Central memory CD4-positive, alpha-beta T cell (primary cell): Measurements from ENCODE around the gene JMJD1C.
"Not testable (repeated sequence)": the region's sequence is repeated elsewhere in the genome, so short reads cannot be mapped to it uniquely, and the experiment has no call there.

Source experiments
- DNase-seq: peaks from one replicate; pipeline ENCODE4 v3.0.0; 2022

Gene JMJD1C

GRCh38 chr10:63255316-63255715, 210.5 kb downstream of the JMJD1C start:
- DNase-seq: no peak

- no peak for DNase-seq
These were observed 212.7 kb downstream of the JMJD1C start for GRCh38 chr10:63253040-63253439.

GRCh38 chr10:63252095-63252762, 213.5 kb downstream of the JMJD1C start:
- no peak for DNase-seq

- no peak for DNase-seq
These were observed 215.7 kb downstream of the JMJD1C start for GRCh38 chr10:63250032-63250431.

GRCh38 chr10:63247771-63248170, 218.0 kb downstream of the JMJD1C start:
- no peak for DNase-seq

GRCh38 chr10:63246356-63246755, 219.4 kb downstream of the JMJD1C start:
- no peak for DNase-seq

- peak; percentile 25 for DNase-seq
These were observed 223.9 kb downstream of the JMJD1C start for GRCh38 chr10:63241841-63242281.

GRCh38 chr10:63240807-63241206, 225.0 kb downstream of the JMJD1C start:
- DNase-seq: no peak

- DNase-seq: no peak
These were observed 227.3 kb downstream of the JMJD1C start for GRCh38 chr10:63238501-63238900.

GRCh38 chr10:63237396-63237795, 228.4 kb downstream of the JMJD1C start:
- DNase-seq: no peak

GRCh38 chr10:63236113-63236935, 229.5 kb downstream of the JMJD1C start:
- DNase-seq: peak; percentile 21

- DNase-seq: not testable (repeated sequence)
These were observed 230.6 kb downstream of the JMJD1C start for GRCh38 chr10:63235136-63235535.

GRCh38 chr10:63229161-63229560, 236.6 kb downstream of the JMJD1C start:
- DNase-seq: no peak

- no peak for DNase-seq
These were observed 237.5 kb downstream of the JMJD1C start for GRCh38 chr10:63228237-63228636.

GRCh38 chr10:63227207-63227895, 238.4 kb downstream of the JMJD1C start:
- peak; percentile 26 for DNase-seq

GRCh38 chr10:63224241-63224640, 241.5 kb downstream of the JMJD1C start:
- no peak for DNase-seq

GRCh38 chr10:63221950-63222349, 243.8 kb downstream of the JMJD1C start:
- DNase-seq: no peak

- no peak for DNase-seq
These were observed 246.0 kb downstream of the JMJD1C start for GRCh38 chr10:63219749-63220148.

- peak; percentile 61 for DNase-seq
These were observed 248.6 kb downstream of the JMJD1C start for GRCh38 chr10:63217120-63217605.

- DNase-seq: no peak
These were observed 251.2 kb downstream of the JMJD1C start for GRCh38 chr10:63214571-63214970.

GRCh38 chr10:63213489-63213888, 252.3 kb downstream of the JMJD1C start:
- DNase-seq: no peak

- no peak for DNase-seq
These were observed 255.1 kb downstream of the JMJD1C start for GRCh38 chr10:63210611-63211196.

- no peak for DNase-seq
These were observed 256.1 kb downstream of the JMJD1C start for GRCh38 chr10:63209705-63210104.
